ENCODE results near the gene ADD3.

DNA sequence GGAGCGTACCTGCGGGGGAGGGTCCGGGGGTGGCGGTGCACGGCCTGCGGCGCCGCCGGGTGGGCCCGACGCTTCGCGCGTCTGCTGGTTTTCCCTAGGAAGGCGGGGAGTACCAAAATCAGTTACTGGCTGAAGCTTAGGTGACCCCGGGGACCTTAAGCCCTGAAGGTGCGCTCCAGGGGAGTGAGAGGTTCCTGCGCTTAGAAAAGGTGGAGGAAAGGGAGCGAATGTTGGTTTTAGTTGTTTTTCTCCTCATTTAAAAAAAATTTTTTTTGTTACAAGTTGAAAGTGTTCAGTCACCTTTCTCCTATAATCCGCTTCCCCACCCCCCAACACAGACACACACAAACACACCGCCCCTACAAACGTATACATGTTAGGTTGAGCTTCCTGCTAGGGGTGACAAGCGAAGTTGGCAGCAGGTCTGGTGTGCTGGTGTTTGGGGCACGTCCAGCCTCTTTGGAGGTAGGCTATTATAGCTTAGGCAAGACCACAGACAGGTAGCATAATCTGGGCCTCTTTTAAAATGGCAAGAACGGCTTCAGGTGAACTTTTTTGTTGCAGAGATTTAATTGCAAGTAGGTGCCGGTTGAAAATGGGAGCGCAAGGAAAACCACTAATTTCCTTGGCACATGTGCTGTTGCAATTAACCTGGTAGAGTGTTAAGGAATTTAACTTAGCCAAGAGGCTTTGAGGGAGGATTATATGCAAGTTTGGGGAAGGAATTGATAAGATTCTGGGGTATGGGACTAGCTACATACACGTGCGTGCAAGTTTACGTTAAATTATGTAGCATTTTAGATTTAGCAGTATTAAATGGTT is 945 bp downstream of the ADD3 start:
- TF ChIP-seq GATA2 (IDR thresholded peaks at IDR 0.05; ENCODE audit: insufficient read depth, insufficient read length, low read depth, low read length): no peak
- TF ChIP-seq, protein P1, sequence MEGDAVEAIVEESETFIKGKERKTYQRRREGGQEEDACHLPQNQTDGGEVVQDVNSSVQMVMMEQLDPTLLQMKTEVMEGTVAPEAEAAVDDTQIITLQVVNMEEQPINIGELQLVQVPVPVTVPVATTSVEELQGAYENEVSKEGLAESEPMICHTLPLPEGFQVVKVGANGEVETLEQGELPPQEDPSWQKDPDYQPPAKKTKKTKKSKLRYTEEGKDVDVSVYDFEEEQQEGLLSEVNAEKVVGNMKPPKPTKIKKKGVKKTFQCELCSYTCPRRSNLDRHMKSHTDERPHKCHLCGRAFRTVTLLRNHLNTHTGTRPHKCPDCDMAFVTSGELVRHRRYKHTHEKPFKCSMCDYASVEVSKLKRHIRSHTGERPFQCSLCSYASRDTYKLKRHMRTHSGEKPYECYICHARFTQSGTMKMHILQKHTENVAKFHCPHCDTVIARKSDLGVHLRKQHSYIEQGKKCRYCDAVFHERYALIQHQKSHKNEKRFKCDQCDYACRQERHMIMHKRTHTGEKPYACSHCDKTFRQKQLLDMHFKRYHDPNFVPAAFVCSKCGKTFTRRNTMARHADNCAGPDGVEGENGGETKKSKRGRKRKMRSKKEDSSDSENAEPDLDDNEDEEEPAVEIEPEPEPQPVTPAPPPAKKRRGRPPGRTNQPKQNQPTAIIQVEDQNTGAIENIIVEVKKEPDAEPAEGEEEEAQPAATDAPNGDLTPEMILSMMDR (IDR thresholded peaks at IDR 0.05; ENCODE audit: extremely low read depth in 1 of 2, insufficient read depth in 1 of 2, low read depth in 1 of 2, low read length in 2 of 2): no peak
- no peak for TF ChIP-seq POLR2AphosphoS5 (IDR thresholded peaks at IDR 0.05; ENCODE audit: insufficient read depth, low read depth, low read length)
- TF ChIP-seq POLR2A (IDR thresholded peaks at IDR 0.05; ENCODE audit: low read depth, low read length): no peak
- TF ChIP-seq EZH2 (IDR thresholded peaks at IDR 0.05; ENCODE audit: borderline replicate concordance, low read depth, low read length, severe bottlenecking): no peak
